IgD-negative memory B cell (primary cell): ENCODE measurements around the gene ZGLP1. TPM values are rescaled to one million over a fixed set of nuclear protein-coding genes. Genes with fewer than 3 reads are reported as not detected.
A peak's percentile ranks its signal among the peaks of the same experiment; 100 is the strongest.

ENCODE experiments used
- H3K27ac Mint-ChIP-seq, 3 donors: one replicate each; pipeline ENCODE4 v1.8.0; 2020 to 2022; ENCODE audit warnings: mild to moderate bottlenecking in 3 of 3, mixed read lengths in 3 of 3, moderate library complexity in 1 of 3
- H3K27me3 Mint-ChIP-seq: one replicate; pipeline ENCODE4 v1.8.0; 2021; ENCODE audit warnings: mixed read lengths
- H3K36me3 Mint-ChIP-seq: one replicate; pipeline ENCODE4 v1.8.0; 2020; ENCODE audit warnings: mild to moderate bottlenecking, mixed read lengths
- H3K4me1 Mint-ChIP-seq, 3 donors: one replicate each; pipeline ENCODE4 v1.8.0; 2020 to 2022; ENCODE audit warnings: mixed read lengths in 3 of 3, mild to moderate bottlenecking in 1 of 3
- H3K4me3 Mint-ChIP-seq, 4 donors: one replicate each; pipeline ENCODE4 v1.8.0; 2020 to 2022; ENCODE audit warnings: mild to moderate bottlenecking in 4 of 4, mixed read lengths in 4 of 4, moderate library complexity in 3 of 4
- H3K9me3 Mint-ChIP-seq, 3 donors: one replicate each; pipeline ENCODE4 v1.8.0; 2020 to 2021; ENCODE audit warnings: mixed read lengths in 3 of 3, mild to moderate bottlenecking in 1 of 3
- polyA plus RNA-seq: library from polyadenylated mRNA; unstranded; fragments of 300-500 nt; fragmentation: Illumina TruSeq; gene quantifications from one replicate; pipeline ENCODE4 v1.2.3, GENCODE V29; 2021

ZGLP1 gene
- polyA plus RNA-seq, 1 donor from 2014 or later = 2.6 TPM

DNA sequence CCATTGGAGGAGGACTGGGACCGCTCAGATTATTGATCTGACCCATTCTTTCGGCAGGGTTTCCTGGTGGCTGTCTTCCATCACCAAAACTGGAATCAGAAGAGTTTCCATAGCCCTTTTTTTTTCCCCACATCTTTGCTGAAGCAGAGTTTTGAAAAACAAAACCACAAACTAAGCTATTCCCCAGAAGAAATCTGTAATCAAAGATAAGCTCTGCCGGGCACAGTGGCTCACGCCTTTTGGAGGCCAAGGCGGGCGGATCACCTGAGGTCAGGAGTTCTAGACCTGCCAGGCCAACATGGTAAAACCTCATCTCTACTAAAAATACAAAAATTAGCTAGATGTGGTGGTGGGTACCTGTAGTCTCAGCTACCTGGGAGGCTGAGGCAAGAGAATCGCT lies 42.9 kb downstream of the ZGLP1 start:
- Mint-ChIP-seq H3K36me3 (no peaks in the 10 kb centered on the region), H3K27me3 (no peaks in the 10 kb centered on the region), H3K27ac (peak overlapping the region in 1 of 3 donors; percentile 29), H3K4me1 (peaks cover 3 to 18% (median 5%) of the 10 kb centered on the region in 3 donors), H3K4me3 (no peak overlapping the region), H3K9me3 (no peaks in the 10 kb centered on the region)

- H3K4me1 Mint-ChIP-seq = peaks cover 0 to 2% (median 0%) of the 10 kb centered on the region in 3 donors
- no peaks in the 10 kb centered on the region for H3K27me3 Mint-ChIP-seq
- H3K27ac Mint-ChIP-seq = peak overlapping the region in 1 of 3 donors; percentile 47
- no peak overlapping the region for H3K4me3 Mint-ChIP-seq
- no peaks in the 10 kb centered on the region for H3K36me3 Mint-ChIP-seq
- H3K9me3 Mint-ChIP-seq = no peaks in the 10 kb centered on the region
Measured at GRCh38 chr19:10262771-10263170, 46.8 kb downstream of the ZGLP1 start.

GRCh38 chr19:10260141-10260584 lies 49.5 kb downstream of the ZGLP1 start:
- no peaks in the 10 kb centered on the region for H3K36me3 Mint-ChIP-seq
- no peaks in the 10 kb centered on the region for H3K27me3 Mint-ChIP-seq
- H3K27ac Mint-ChIP-seq = peak overlapping the region in 1 of 3 donors; percentile 53
- H3K4me3 Mint-ChIP-seq = peak overlapping the region in 1 of 4 donors; percentile 35
- no peaks in the 10 kb centered on the region for H3K9me3 Mint-ChIP-seq
- peaks cover 0 to 2% (median 0%) of the 10 kb centered on the region in 3 donors for H3K4me1 Mint-ChIP-seq

GRCh38 chr19:10259162-10259905 lies 50.3 kb downstream of the ZGLP1 start:
- no peaks in the 10 kb centered on the region for H3K27me3 Mint-ChIP-seq
- H3K4me3 Mint-ChIP-seq = peak overlapping the region in 1 of 4 donors; percentile 72
- H3K36me3 Mint-ChIP-seq = no peaks in the 10 kb centered on the region
- H3K9me3 Mint-ChIP-seq = no peaks in the 10 kb centered on the region
- H3K4me1 Mint-ChIP-seq = peaks cover 0 to 2% (median 0%) of the 10 kb centered on the region in 3 donors
- peak overlapping the region; percentile 31 to 95 (median 82) for H3K27ac Mint-ChIP-seq

GRCh38 chr19:10258080-10258710 lies 51.4 kb downstream of the ZGLP1 start:
- Mint-ChIP-seq H3K27ac (peak overlapping the region in 1 of 3 donors; percentile 59), H3K4me1 (peaks cover 0 to 2% (median 2%) of the 10 kb centered on the region in 3 donors), H3K27me3 (no peaks in the 10 kb centered on the region), H3K9me3 (no peaks in the 10 kb centered on the region), H3K36me3 (no peaks in the 10 kb centered on the region), H3K4me3 (peak overlapping the region in 1 of 4 donors; percentile 72)

GRCh38 chr19:10256970-10257615 lies 52.5 kb downstream of the ZGLP1 start:
- Mint-ChIP-seq H3K27me3 (no peaks in the 10 kb centered on the region), H3K4me3 (peak overlapping the region in 2 of 4 donors; percentile 17 to 72), H3K27ac (no peak overlapping the region), H3K4me1 (peaks cover 0 to 6% (median 3%) of the 10 kb centered on the region in 3 donors), H3K9me3 (no peaks in the 10 kb centered on the region), H3K36me3 (no peaks in the 10 kb centered on the region)

DNA sequence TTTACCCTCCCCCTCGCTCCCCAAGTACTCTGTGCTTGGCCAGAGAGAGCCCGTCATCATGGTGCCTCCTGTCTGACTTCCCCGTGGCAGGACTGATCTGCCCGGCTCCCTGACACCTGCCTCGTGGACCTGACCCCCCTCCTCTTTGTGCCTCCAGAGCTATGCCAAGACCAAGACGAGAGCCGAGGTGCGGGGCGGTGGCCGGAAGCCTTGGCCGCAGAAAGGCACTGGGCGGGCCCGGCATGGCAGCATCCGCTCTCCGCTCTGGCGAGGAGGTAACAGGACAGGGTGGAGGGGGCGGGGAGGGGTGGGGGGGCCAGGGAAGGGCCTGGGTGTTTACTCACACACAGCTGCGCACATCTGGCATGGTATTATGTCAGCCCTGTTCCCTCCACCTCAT lies 53.1 kb downstream of the ZGLP1 start:
- peaks cover 1% of the 10 kb centered on the region for H3K36me3 Mint-ChIP-seq
- peaks cover 4 to 7% (median 7%) of the 10 kb centered on the region in 3 donors for H3K4me1 Mint-ChIP-seq
- no peaks in the 10 kb centered on the region for H3K27me3 Mint-ChIP-seq
- no peaks in the 10 kb centered on the region for H3K9me3 Mint-ChIP-seq
- H3K4me3 Mint-ChIP-seq = no peak overlapping the region
- H3K27ac Mint-ChIP-seq = no peak overlapping the region

DNA sequence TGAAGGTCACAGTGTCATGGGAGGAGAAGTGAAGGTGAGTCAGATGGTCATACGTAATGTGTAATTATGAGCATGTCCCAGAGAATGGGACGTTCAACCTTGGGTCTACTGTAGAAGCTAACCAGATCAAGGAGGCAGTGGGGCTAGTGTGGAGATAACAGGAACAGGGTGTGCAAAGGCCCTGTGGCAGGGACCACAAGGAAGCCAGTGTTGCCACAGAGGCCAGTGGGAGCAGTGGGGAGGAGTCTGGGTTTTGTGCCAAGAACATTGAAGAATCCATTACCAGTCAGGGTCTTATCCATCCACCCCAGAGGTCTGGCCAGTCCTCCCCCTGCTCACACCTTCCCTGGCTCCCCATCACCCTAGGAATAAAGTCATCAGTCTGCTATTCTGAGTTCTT lies 54.3 kb downstream of the ZGLP1 start:
- peaks cover 1% of the 10 kb centered on the region for H3K36me3 Mint-ChIP-seq
- peak overlapping the region in 1 of 4 donors; percentile 77 for H3K4me3 Mint-ChIP-seq
- no peak overlapping the region for H3K27ac Mint-ChIP-seq
- H3K27me3 Mint-ChIP-seq = no peaks in the 10 kb centered on the region
- no peaks in the 10 kb centered on the region for H3K9me3 Mint-ChIP-seq
- peaks cover 4 to 10% (median 8%) of the 10 kb centered on the region in 3 donors for H3K4me1 Mint-ChIP-seq

Other genes starting within 250 kb of the ZGLP1 start
- 63.2 TPM for gene SHFL, start 223.5 kb downstream of the ZGLP1 start, polyA plus RNA-seq
- 1.3 TPM for gene ANGPTL6, start 207.1 kb downstream of the ZGLP1 start, polyA plus RNA-seq
- gene PPAN, start 203.5 kb downstream of the ZGLP1 start, polyA plus RNA-seq = 37.5 TPM
- gene P2RY11, start 198.1 kb downstream of the ZGLP1 start, polyA plus RNA-seq = 3.3 TPM
- gene EIF3G, start 189.9 kb downstream of the ZGLP1 start, polyA plus RNA-seq = 214 TPM
- gene DNMT1, start 114.9 kb downstream of the ZGLP1 start, polyA plus RNA-seq = 74.6 TPM
- 0.20 TPM for gene S1PR2, start 78.5 kb downstream of the ZGLP1 start, polyA plus RNA-seq
- 48.8 TPM for gene MRPL4, start 57.6 kb downstream of the ZGLP1 start, polyA plus RNA-seq
- gene ICAM1, start 38.7 kb downstream of the ZGLP1 start, polyA plus RNA-seq = 9.2 TPM
- 0.81 TPM for gene ICAM4, start 22.9 kb downstream of the ZGLP1 start, polyA plus RNA-seq
- not detected for gene ICAM5, start 19.9 kb downstream of the ZGLP1 start, polyA plus RNA-seq
- 12.8 TPM for gene FDX2, start 6.2 kb upstream of the ZGLP1 start, polyA plus RNA-seq
- gene RAVER1, start 23.7 kb upstream of the ZGLP1 start, polyA plus RNA-seq = 25.9 TPM
- 230 TPM for gene ICAM3, start 29.8 kb upstream of the ZGLP1 start, polyA plus RNA-seq
- 69.0 TPM for gene TYK2, start 70.8 kb upstream of the ZGLP1 start, polyA plus RNA-seq
- 78.8 TPM for gene CDC37, start 93.7 kb upstream of the ZGLP1 start, polyA plus RNA-seq
- gene PDE4A, start 110.7 kb upstream of the ZGLP1 start, polyA plus RNA-seq = 2.9 TPM
- 32.9 TPM for gene KEAP1, start 193.5 kb upstream of the ZGLP1 start, polyA plus RNA-seq
- 5.1 TPM for gene S1PR5, start 207.6 kb upstream of the ZGLP1 start, polyA plus RNA-seq
- 21.0 TPM for gene ATG4D, start 234.1 kb upstream of the ZGLP1 start, polyA plus RNA-seq